Panc1 (cell line): ENCODE measurements around the gene HABP4. TPM values are rescaled to one million over a fixed set of nuclear protein-coding genes. Genes with fewer than 3 reads are reported as not detected.

Source experiments
- ATAC-seq: fragments of 200-7000 bp; cut with Tn5 transposase; 2 replicates; pipeline ENCODE4 v1.9.1; 2020; ENCODE audit warnings: mild to moderate bottlenecking, moderate library complexity
- BruUV-seq: library from RNA; stranded (reverse); fragments of 400-500 nt; replicated peaks from 2 replicates; lab custom pipeline; 2021; lab: Mats Ljungman, UMichigan
- CTCF ChIA-PET: fragments of 300-600 bp; sonication (Branson Sonifier 250); formaldehyde crosslinking; loops from one replicate; lab custom pipeline; 2022; ENCODE audit warnings: antibody characterized with exemption; lab: Charles Lee
- POLR2A ChIA-PET: fragments of 300-600 bp; sonication (Branson Sonifier 250); formaldehyde crosslinking; loops from one replicate; lab custom pipeline; 2022; ENCODE audit warnings: antibody characterized with exemption; lab: Charles Lee
- DNase-seq: peaks from one replicate; pipeline ENCODE4 v3.0.0-alpha.2; 2010; ENCODE audit warnings: low read depth, low spot score
- H3K27ac ChIP-seq: 2 replicates; pipeline ENCODE4 v1.5.1; 2011; ENCODE audit warnings: mild to moderate bottlenecking, low read length, inconsistent platforms
- H3K27me3 ChIP-seq: fragments of 200-500 bp; sonication (Bioruptor generic); 2 replicates; pipeline ENCODE4 v1.6.0; 2014; ENCODE audit warnings: low read length, inconsistent platforms; ENCODE audit not compliant: control insufficient read depth, insufficient read depth
- H3K36me3 ChIP-seq: fragments of 200-500 bp; sonication (Bioruptor generic); 2 replicates; pipeline ENCODE4 v1.5.1; 2014; ENCODE audit warnings: inconsistent platforms, mild to moderate bottlenecking, low read length, moderate library complexity; ENCODE audit not compliant: control insufficient read depth, insufficient read depth
- H3K4me1 ChIP-seq: 2 replicates; pipeline ENCODE4 v1.5.1; 2011; ENCODE audit warnings: inconsistent platforms, mild to moderate bottlenecking, low read length, moderate library complexity; ENCODE audit not compliant: control insufficient read depth, insufficient read depth
- H3K4me3 ChIP-seq, 2 experiments: 2 replicates each; pipeline ENCODE4 v1.5.1; 2011 to 2012; ENCODE audit warnings: low read depth in 2 of 2, low read length in 2 of 2, mild to moderate bottlenecking in 2 of 2, inconsistent platforms in 1 of 2, moderate library complexity in 1 of 2
- H3K9me3 ChIP-seq: fragments of 200-500 bp; sonication (Bioruptor generic); 2 replicates; pipeline ENCODE4 v1.5.1; 2014; ENCODE audit warnings: low read depth, mild to moderate bottlenecking, inconsistent platforms, low read length, moderate library complexity; ENCODE audit not compliant: control insufficient read depth, insufficient read depth
- CTCF ChIP-seq: fragments of 450-650 bp; IDR thresholded peaks from 2 replicates; pipeline ENCODE4 v1.5.1; 2017; ENCODE audit warnings: mild to moderate bottlenecking
- POLR2AphosphoS5 ChIP-seq: IDR thresholded peaks from 2 replicates; pipeline ENCODE4 v1.6.1; 2012; ENCODE audit warnings: mild to moderate bottlenecking, low read depth, low read length, moderate library complexity
- REST ChIP-seq, 2 experiments: IDR thresholded peaks; 2 replicates each; pipeline ENCODE4 v1.6.1; 2011 to 2012; ENCODE audit warnings: low read depth in 2 of 2, control low read depth in 1 of 2, low read length in 1 of 2, mild to moderate bottlenecking in 1 of 2, moderate library complexity in 1 of 2; ENCODE audit not compliant: insufficient read depth in 1 of 2
- SIN3A ChIP-seq: IDR thresholded peaks from 2 replicates; pipeline ENCODE4 v1.6.1; 2012; ENCODE audit warnings: low read depth, mild to moderate bottlenecking, low read length, moderate library complexity, borderline replicate concordance; ENCODE audit not compliant: insufficient read depth
- TCF7L2 ChIP-seq: IDR thresholded peaks from 2 replicates; pipeline ENCODE4 v1.6.1; 2011; ENCODE audit warnings: mild to moderate bottlenecking, low read depth, low read length, inconsistent platforms
- in situ Hi-C: cut with HindIII; loops from 2 replicates; pipeline ENCODE4 v1.10.0; 2016; ENCODE audit warnings: low sequenced_read_pairs, low pct_unique_long_range_greater_than_20kb
- intact Hi-C: fragments of 100-400 bp; cut with micrococcal nuclease; formaldehyde crosslinking; loops from one replicate; pipeline ENCODE4 v1.10.0; 2022; ENCODE audit not compliant: unreplicated experiment
- total RNA-seq: library from RNA; stranded (reverse); gene quantifications from one replicate; pipeline ENCODE4 v1.2.1, GENCODE V29; 2021; ENCODE audit not compliant: unreplicated experiment

Gene HABP4
- total RNA-seq, 1 experiment from 2014 or later = 32.3 TPM

- Histone ChIP-seq H3K4me3 (no peak overlapping the region), H3K36me3 (no peaks in the 10 kb centered on the region; the same call in 1 of the 2 replicates), H3K27me3 (no peaks in the 10 kb centered on the region), H3K4me1 (peaks cover 28% of the 10 kb centered on the region), H3K27ac (peak overlapping the region; percentile 75), H3K9me3 (no peaks in the 10 kb centered on the region)
- intact Hi-C loops = no loop called here
- in situ Hi-C loops = no loop called here
- TF ChIP-seq REST (IDR thresholded peaks at IDR 0.05; ENCODE audit: insufficient read depth in 1 of 2, low read depth in 2 of 2, low read length in 1 of 2) = no peak
- no peak for TF ChIP-seq POLR2AphosphoS5
- no peak for TF ChIP-seq TCF7L2
- TF ChIP-seq CTCF = no peak
- no peak for TF ChIP-seq SIN3A
- BruUV-seq = no TSS peak
- DNase-seq (no peak), ATAC-seq (no peak)
- ChIA-PET POLR2A (no interaction called here), CTCF (interaction anchor here (0.6 kb wide), 1 partner anchor 70 kb away, joined by 3 read pairs; no protein-coding TSS in a partner anchor)
These were observed 26.5 kb upstream of the HABP4 start for GRCh38 chr9:96423322-96423984.

- Histone ChIP-seq H3K9me3 (no peaks in the 10 kb centered on the region), H3K27me3 (no peaks in the 10 kb centered on the region), H3K4me1 (peaks cover 28% of the 10 kb centered on the region), H3K4me3 (no peak overlapping the region), H3K36me3 (no peaks in the 10 kb centered on the region; the same call in 1 of the 2 replicates), H3K27ac (peak overlapping the region; percentile 75)
- POLR2A ChIA-PET = no interaction called here
- no peak for TF ChIP-seq POLR2AphosphoS5
- TF ChIP-seq TCF7L2 = no peak
- no peak for TF ChIP-seq REST (IDR thresholded peaks at IDR 0.05; ENCODE audit: insufficient read depth in 1 of 2, low read depth in 2 of 2, low read length in 1 of 2)
- TF ChIP-seq CTCF = no peak
- TF ChIP-seq SIN3A = no peak
- in situ Hi-C loops (no loop called here), intact Hi-C loops (no loop called here)
- no TSS peak for BruUV-seq
- ATAC-seq (no peak), DNase-seq (no peak)
- CTCF ChIA-PET = interaction anchor here (0.6 kb wide), 1 partner anchor 70 kb away, joined by 3 read pairs; no protein-coding TSS in a partner anchor
These were observed 26.0 kb upstream of the HABP4 start for GRCh38 chr9:96423985-96424336.
